ENCODE data around the gene HOATZ. TPM values are rescaled to one million over a fixed set of nuclear protein-coding genes. Genes with fewer than 3 reads are reported as not detected.
A peak's percentile ranks its signal among the peaks of the same experiment; 100 is the strongest.

HOATZ gene
- total RNA-seq = not detected in 2 replicates
- not detected in 2 replicates for polyA plus RNA-seq
- polyA plus RNA-seq (2012) = 0.09 and 0.20 TPM in 2 replicates
- polyA minus RNA-seq (ENCODE audit: low replicate concordance) = not detected in 2 replicates

DNA sequence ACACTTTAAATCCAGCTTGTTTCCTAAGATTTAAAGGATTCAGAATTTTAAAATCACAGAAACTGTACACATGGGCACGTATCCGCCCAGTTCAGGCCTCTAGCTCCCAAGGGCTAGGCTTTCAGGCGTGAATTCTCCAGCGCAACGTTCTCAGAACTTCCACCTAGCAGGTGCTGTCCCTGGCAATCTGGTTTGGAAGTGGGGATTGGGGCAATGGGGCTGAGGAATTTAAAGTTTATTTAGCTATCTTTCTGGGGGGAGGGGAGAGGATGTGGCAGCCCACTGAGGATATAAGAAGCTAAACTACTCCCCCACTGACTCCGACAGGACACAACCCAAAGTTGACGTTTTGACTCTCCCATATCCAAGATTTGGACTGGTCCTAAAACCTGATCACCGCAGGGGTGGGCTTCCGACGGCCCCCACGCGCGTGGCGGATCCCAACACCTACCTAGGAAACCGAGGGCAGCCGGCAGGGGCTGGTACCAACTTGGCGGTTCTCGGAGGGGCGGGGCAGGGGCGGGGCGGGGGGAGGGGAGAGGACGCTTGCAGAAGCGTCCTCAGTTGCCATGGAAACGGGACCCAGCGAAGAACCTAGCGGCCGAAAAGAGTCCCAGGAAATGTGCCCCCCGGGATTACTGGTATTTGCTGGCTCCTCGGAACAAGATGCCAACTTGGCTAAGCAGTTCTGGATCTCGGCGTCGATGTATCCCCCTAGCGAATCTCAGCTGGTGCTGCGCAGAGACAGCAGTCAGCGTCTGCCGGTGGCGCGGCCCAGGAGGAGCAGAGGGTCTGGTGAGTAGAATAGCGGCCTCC, at the start of gene HOATZ:
HOATZ (plus strand) TSS at position 563 of the 816 bp plus-strand sequence; CDS start at position 570, 7 bp downstream.
- TF ChIP-seq EZH2 (IDR thresholded peaks at IDR 0.05; ENCODE audit: low read length, missing control alignments) = no peak
- TF ChIP-seq, protein P1, sequence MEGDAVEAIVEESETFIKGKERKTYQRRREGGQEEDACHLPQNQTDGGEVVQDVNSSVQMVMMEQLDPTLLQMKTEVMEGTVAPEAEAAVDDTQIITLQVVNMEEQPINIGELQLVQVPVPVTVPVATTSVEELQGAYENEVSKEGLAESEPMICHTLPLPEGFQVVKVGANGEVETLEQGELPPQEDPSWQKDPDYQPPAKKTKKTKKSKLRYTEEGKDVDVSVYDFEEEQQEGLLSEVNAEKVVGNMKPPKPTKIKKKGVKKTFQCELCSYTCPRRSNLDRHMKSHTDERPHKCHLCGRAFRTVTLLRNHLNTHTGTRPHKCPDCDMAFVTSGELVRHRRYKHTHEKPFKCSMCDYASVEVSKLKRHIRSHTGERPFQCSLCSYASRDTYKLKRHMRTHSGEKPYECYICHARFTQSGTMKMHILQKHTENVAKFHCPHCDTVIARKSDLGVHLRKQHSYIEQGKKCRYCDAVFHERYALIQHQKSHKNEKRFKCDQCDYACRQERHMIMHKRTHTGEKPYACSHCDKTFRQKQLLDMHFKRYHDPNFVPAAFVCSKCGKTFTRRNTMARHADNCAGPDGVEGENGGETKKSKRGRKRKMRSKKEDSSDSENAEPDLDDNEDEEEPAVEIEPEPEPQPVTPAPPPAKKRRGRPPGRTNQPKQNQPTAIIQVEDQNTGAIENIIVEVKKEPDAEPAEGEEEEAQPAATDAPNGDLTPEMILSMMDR (conservative IDR thresholded peaks at IDR 0.05 in 1 of 2, IDR thresholded peaks at IDR 0.05 in 1 of 2; ENCODE audit: low read depth in 1 of 2, low read length in 2 of 2) = peak in 1 of 2 donors; percentile 44
- Histone ChIP-seq H3K27me3 (ENCODE audit: control insufficient read depth, insufficient read depth, low read length) (no peaks in the 10 kb centered on the region), H3K36me3 (ENCODE audit: control insufficient read depth, insufficient read depth, low read length) (no peaks in the 10 kb centered on the region), H3K4me2 (ENCODE audit: extremely low read depth, insufficient read depth, low read length) (no peak within 1 kb of the TSS), H4K20me1 (ENCODE audit: control insufficient read depth, extremely low read depth, insufficient read depth, low read length) (no peaks in the 10 kb centered on the region), H3K4me3 (replicated peaks in 1 of 4; ENCODE audit: control extremely low read depth in 1 of 4, insufficient read depth in 1 of 4, low read depth in 3 of 4, low read length in 4 of 4) (peak within 1 kb of the TSS in 1 of 4 experiments; percentile 59), H3K79me2 (ENCODE audit: control insufficient read depth, insufficient read depth, low read length) (no peaks in the 10 kb centered on the region), H2AFZ (ENCODE audit: low read length) (no peak within 1 kb of the TSS), H3K9ac (ENCODE audit: insufficient read depth, low read length) (no peak within 1 kb of the TSS), H3K9me3 (ENCODE audit: control insufficient read depth, insufficient read depth, low read depth, low read length) (no peaks in the 10 kb centered on the region), H3K4me1 (ENCODE audit: control insufficient read depth, extremely low read depth, insufficient read depth, low read length) (no peaks in the 10 kb centered on the region), H3K27ac (ENCODE audit: insufficient read depth, low read length) (no peak within 1 kb of the TSS)
- DNase-seq (ENCODE audit: low read depth in 2 of 2) = peak; percentile 30 to 34

DNA sequence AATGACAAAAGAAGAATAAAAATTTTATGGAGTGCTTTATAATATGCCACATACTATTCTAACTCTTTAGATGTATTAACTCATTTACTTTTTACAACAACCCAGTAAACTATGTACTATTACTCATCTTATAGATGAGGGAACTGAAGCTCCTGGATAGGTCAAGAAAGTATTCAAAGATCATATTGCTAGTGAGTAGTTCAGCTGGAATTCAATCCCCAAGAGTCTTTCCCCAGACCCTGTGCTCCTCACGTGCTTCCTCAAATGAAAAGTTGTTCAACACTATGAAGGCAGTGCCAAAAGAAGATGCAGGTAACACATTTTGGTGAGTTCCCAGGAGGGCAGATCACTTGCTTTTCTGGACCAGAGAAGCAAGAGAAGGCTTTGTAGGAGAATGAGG, 49.2 kb upstream of the HOATZ start:
- Histone ChIP-seq H3K4me1 (ENCODE audit: control insufficient read depth, extremely low read depth, insufficient read depth, low read length) (no peaks in the 10 kb centered on the region), H3K9me3 (ENCODE audit: control insufficient read depth, insufficient read depth, low read depth, low read length) (no peaks in the 10 kb centered on the region), H3K4me2 (ENCODE audit: extremely low read depth, insufficient read depth, low read length) (no peak overlapping the region), H3K27me3 (ENCODE audit: control insufficient read depth, insufficient read depth, low read length) (no peaks in the 10 kb centered on the region), H3K27ac (ENCODE audit: insufficient read depth, low read length) (no peak overlapping the region), H4K20me1 (ENCODE audit: control insufficient read depth, extremely low read depth, insufficient read depth, low read length) (no peaks in the 10 kb centered on the region), H3K79me2 (ENCODE audit: control insufficient read depth, insufficient read depth, low read length) (no peaks in the 10 kb centered on the region), H3K36me3 (ENCODE audit: control insufficient read depth, insufficient read depth, low read length) (no peaks in the 10 kb centered on the region), H3K4me3 (replicated peaks in 1 of 4; ENCODE audit: control extremely low read depth in 1 of 4, insufficient read depth in 1 of 4, low read depth in 3 of 4, low read length in 4 of 4) (no peak overlapping the region), H2AFZ (ENCODE audit: low read length) (no peak overlapping the region), H3K9ac (ENCODE audit: insufficient read depth, low read length) (no peak overlapping the region)
- TF ChIP-seq, protein P1 (conservative IDR thresholded peaks at IDR 0.05 in 1 of 2, IDR thresholded peaks at IDR 0.05 in 1 of 2; ENCODE audit: low read depth in 1 of 2, low read length in 2 of 2) = no peak
- no peak for TF ChIP-seq EZH2 (IDR thresholded peaks at IDR 0.05; ENCODE audit: low read length, missing control alignments)
- peak; percentile 53 to 60 for DNase-seq (ENCODE audit: low read depth in 2 of 2)

DNA sequence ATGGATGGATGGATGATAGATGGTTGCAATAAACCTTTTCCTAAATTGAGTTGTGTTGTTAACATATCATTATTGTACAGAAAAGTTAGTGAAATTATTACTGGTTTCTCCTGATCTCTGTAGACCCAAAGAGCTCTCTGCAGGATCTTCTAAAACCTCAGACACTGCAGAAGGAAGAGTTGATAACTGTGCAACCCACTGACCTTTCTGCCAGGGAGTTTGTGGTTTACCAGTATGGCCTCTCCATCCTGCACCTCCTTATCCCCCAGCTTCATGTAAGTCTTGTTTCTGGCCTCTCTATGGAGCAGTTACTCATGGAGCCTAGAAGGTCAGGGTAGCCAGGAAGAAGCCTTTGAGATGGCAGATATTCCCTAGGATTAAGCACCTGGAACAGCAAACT, 48.0 kb upstream of the HOATZ start:
- Histone ChIP-seq H2AFZ (ENCODE audit: low read length) (no peak overlapping the region), H3K9me3 (ENCODE audit: control insufficient read depth, insufficient read depth, low read depth, low read length) (no peaks in the 10 kb centered on the region), H3K4me3 (replicated peaks in 1 of 4; ENCODE audit: control extremely low read depth in 1 of 4, insufficient read depth in 1 of 4, low read depth in 3 of 4, low read length in 4 of 4) (no peak overlapping the region), H3K4me2 (ENCODE audit: extremely low read depth, insufficient read depth, low read length) (no peak overlapping the region), H3K27ac (ENCODE audit: insufficient read depth, low read length) (no peak overlapping the region), H3K4me1 (ENCODE audit: control insufficient read depth, extremely low read depth, insufficient read depth, low read length) (no peaks in the 10 kb centered on the region), H3K36me3 (ENCODE audit: control insufficient read depth, insufficient read depth, low read length) (no peaks in the 10 kb centered on the region), H4K20me1 (ENCODE audit: control insufficient read depth, extremely low read depth, insufficient read depth, low read length) (no peaks in the 10 kb centered on the region), H3K27me3 (ENCODE audit: control insufficient read depth, insufficient read depth, low read length) (no peaks in the 10 kb centered on the region), H3K9ac (ENCODE audit: insufficient read depth, low read length) (no peak overlapping the region), H3K79me2 (ENCODE audit: control insufficient read depth, insufficient read depth, low read length) (no peaks in the 10 kb centered on the region)
- DNase-seq (ENCODE audit: low read depth in 2 of 2) = no peak
- TF ChIP-seq EZH2 (IDR thresholded peaks at IDR 0.05; ENCODE audit: low read length, missing control alignments) = no peak
- TF ChIP-seq, protein P1 (conservative IDR thresholded peaks at IDR 0.05 in 1 of 2, IDR thresholded peaks at IDR 0.05 in 1 of 2; ENCODE audit: low read depth in 1 of 2, low read length in 2 of 2) = no peak

All from fibroblast of lung (primary cell).